Subcutaneous preadipocyte (primary cell): ENCODE results near the gene BFSP1. TPM values are rescaled to one million over a fixed set of nuclear protein-coding genes. Genes with fewer than 3 reads are reported as not detected.

Source experiments
- total RNA-seq: library from RNA; depleted of rRNA; stranded (reverse); fragments of >200 nt; gene quantifications from 2 replicates; pipeline ENCODE4 v1.2.3, GENCODE V29; 2012

Gene BFSP1
- total RNA-seq = 0.73 and 0.98 TPM in 2 replicates

GRCh38 chr20:17530716-17531664 lies at the start of gene BFSP1:
BFSP1 (minus strand) TSS chr20:17531379; CDS start chr20:17531329, 50 bp downstream.

GRCh38 chr20:17569616-17570346 lies 38.6 kb upstream of the BFSP1 start, which contains the start of gene DSTN:
DSTN (plus strand) TSS chr20:17570075; CDS start chr20:17570209, 134 bp downstream.

Other genes starting within 250 kb of the BFSP1 start
- gene DSTN, start 38.7 kb upstream of the BFSP1 start, total RNA-seq = 146 and 147 TPM in 2 replicates
- 76.4 and 121 TPM in 2 replicates for gene RRBP1, start 150.9 kb upstream of the BFSP1 start, total RNA-seq
- gene BANF2, start 168.6 kb upstream of the BFSP1 start, total RNA-seq = not detected in 2 replicates